ENCODE data around the gene SDHA. TPM values are rescaled to one million over a fixed set of nuclear protein-coding genes. Genes with fewer than 3 reads are reported as not detected.

Gene SDHA
- total and polyA plus RNA-seq, 9 of the 15 experiments (the other 6 are each of a cell fraction or from before 2014, with no cell fraction given), result 82.9 to 191 (median 130) TPM

DNA sequence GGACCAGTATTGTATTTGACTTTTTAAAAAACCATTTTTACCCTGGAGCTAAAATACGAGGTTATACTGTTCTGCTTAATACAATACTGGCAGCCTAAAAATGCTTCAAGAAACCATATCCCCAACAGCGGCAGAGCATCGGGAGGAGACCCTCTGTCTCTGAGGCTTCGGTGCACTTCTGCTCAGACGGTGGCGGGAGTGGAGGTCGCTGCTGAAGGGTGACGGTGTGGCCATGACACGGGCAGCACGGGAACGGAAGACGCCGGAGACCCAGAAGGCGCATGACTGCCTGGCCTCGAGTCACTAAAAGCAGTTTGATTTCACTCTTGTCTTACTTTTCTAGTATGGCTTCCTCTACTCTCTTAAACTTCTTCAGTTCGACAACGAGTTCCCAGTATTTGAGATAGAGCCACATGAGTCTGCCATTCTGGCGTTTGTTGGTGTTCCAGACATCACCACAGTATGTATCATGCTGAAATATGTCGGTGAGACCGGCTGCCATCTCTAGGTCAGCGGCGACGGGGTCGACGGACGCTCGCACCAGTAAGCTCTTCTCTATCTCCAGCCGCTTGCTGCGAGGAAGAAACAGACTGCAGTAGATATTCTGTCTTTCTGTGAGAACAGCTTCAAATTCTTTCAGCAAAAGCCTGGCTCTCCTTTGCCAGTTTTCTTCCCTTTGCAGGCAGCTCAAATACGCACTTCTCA lies 13.0 kb upstream of the SDHA start:
- no peak overlapping the region for H3K4me2 ChIP-seq (ENCODE audit: insufficient read depth, low read length)
- peaks cover 35% of the 10 kb centered on the region for H3K79me2 ChIP-seq (ENCODE audit: control insufficient read depth, insufficient read depth, low read length)
- in situ Hi-C loops (cut with MboI) (no loop called here), intact Hi-C loops (cut with micrococcal nuclease) (no loop called here)
- ChIA-PET CTCF (ENCODE audit: low intra/inter-chr PET ratio) (no interaction called here), POLR2A (interaction anchor here (0.6 to 1.3 kb wide), 3 partner anchors 9 to 268 kb away, joined by 3 read pairs; no protein-coding TSS in a partner anchor)
- ATAC-seq, result no peak
- DNase-seq (ENCODE audit: extremely low read depth in 1 of 4, low spot score in 3 of 4), result no peak
- H3K4me1 ChIP-seq (replicated peaks in 1 of 2; ENCODE audit: control insufficient read depth in 2 of 2, insufficient read depth in 2 of 2, low read length in 2 of 2), result peaks cover 26 to 36% of the 10 kb centered on the region in 2 experiments
- WGBS (ENCODE audit: insufficient coverage, low coverage, missing lambda C conversion rate), result 93% methylated on average over 30 of the region's 30 CpGs
- H3K27ac ChIP-seq (ENCODE audit: extremely low read depth, low read depth, low read length), result no peak overlapping the region
- H3K9me3 ChIP-seq (replicated peaks; ENCODE audit: control insufficient read depth, insufficient read depth, low read depth, low read length), result no peaks in the 10 kb centered on the region
- 0 out of 4 replicates have a peak overlapping the region, but pooled peaks of 1 of the 2 experiments have one; percentile 67 for H3K9ac ChIP-seq (ENCODE audit: insufficient read depth in 1 of 2, low read depth in 2 of 2, low read length in 2 of 2)
- no peaks in the 10 kb centered on the region for H3K9me1 ChIP-seq (ENCODE audit: control insufficient read depth, insufficient read depth, low read length)
- no peak overlapping the region for H2AFZ ChIP-seq (ENCODE audit: low read depth, low read length)
- FAIRE-seq, result no peak
- TSS peak; percentile 29 for BruUV-seq (replicated peaks)
- no peak overlapping the region for H3K4me3 ChIP-seq
- TF ChIP-seq, protein P1, sequence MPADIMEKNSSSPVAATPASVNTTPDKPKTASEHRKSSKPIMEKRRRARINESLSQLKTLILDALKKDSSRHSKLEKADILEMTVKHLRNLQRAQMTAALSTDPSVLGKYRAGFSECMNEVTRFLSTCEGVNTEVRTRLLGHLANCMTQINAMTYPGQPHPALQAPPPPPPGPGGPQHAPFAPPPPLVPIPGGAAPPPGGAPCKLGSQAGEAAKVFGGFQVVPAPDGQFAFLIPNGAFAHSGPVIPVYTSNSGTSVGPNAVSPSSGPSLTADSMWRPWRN (IDR thresholded peaks at IDR 0.05; ENCODE audit: low read depth), result no peak
- TF ChIP-seq CAMTA2 (CRISPR knock-in tag; conservative IDR thresholded peaks at IDR 0.05), result no peak
- TF ChIP-seq KLF6 (CRISPR knock-in tag; IDR thresholded peaks at IDR 0.05; ENCODE audit: borderline replicate concordance), result no peak
- TF ChIP-seq SPI1 (IDR thresholded peaks at IDR 0.05; ENCODE audit: borderline replicate concordance, low read depth, low read length), result no peak
- TF ChIP-seq MBD2 (IDR thresholded peaks at IDR 0.05; ENCODE audit: borderline replicate concordance, low read depth), result no peak
- TF ChIP-seq, protein P2, sequence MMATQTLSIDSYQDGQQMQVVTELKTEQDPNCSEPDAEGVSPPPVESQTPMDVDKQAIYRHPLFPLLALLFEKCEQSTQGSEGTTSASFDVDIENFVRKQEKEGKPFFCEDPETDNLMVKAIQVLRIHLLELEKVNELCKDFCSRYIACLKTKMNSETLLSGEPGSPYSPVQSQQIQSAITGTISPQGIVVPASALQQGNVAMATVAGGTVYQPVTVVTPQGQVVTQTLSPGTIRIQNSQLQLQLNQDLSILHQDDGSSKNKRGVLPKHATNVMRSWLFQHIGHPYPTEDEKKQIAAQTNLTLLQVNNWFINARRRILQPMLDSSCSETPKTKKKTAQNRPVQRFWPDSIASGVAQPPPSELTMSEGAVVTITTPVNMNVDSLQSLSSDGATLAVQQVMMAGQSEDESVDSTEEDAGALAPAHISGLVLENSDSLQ (IDR thresholded peaks at IDR 0.05), result no peak
- TF ChIP-seq, protein P3, sequence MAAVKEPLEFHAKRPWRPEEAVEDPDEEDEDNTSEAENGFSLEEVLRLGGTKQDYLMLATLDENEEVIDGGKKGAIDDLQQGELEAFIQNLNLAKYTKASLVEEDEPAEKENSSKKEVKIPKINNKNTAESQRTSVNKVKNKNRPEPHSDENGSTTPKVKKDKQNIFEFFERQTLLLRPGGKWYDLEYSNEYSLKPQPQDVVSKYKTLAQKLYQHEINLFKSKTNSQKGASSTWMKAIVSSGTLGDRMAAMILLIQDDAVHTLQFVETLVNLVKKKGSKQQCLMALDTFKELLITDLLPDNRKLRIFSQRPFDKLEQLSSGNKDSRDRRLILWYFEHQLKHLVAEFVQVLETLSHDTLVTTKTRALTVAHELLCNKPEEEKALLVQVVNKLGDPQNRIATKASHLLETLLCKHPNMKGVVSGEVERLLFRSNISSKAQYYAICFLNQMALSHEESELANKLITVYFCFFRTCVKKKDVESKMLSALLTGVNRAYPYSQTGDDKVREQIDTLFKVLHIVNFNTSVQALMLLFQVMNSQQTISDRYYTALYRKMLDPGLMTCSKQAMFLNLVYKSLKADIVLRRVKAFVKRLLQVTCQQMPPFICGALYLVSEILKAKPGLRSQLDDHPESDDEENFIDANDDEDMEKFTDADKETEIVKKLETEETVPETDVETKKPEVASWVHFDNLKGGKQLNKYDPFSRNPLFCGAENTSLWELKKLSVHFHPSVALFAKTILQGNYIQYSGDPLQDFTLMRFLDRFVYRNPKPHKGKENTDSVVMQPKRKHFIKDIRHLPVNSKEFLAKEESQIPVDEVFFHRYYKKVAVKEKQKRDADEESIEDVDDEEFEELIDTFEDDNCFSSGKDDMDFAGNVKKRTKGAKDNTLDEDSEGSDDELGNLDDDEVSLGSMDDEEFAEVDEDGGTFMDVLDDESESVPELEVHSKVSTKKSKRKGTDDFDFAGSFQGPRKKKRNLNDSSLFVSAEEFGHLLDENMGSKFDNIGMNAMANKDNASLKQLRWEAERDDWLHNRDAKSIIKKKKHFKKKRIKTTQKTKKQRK (IDR thresholded peaks at IDR 0.05; ENCODE audit: borderline replicate concordance, low read depth, low read length), result no peak
- no peak for TF ChIP-seq SMARCB1 (IDR thresholded peaks at IDR 0.05; ENCODE audit: insufficient read length, low read depth)
- no peaks in the 10 kb centered on the region for H3K27me3 ChIP-seq (ENCODE audit: control insufficient read depth in 2 of 2, insufficient read depth in 2 of 2, low read length in 2 of 2)
- H3K36me3 ChIP-seq (ENCODE audit: control insufficient read depth, insufficient read depth, low read length), result peaks cover 28% of the 10 kb centered on the region
- H4K20me1 ChIP-seq (replicated peaks; ENCODE audit: control insufficient read depth, insufficient read depth, low read length), result peaks cover 31% of the 10 kb centered on the region

Data from K562 (cell line).